IMR-90 (cell line): ENCODE results near the gene PTPN11. TPM values are rescaled to one million over a fixed set of nuclear protein-coding genes. Genes with fewer than 3 reads are reported as not detected.

ENCODE experiments used
- ATAC-seq: fragments of 200-7000 bp; cut with Tn5 transposase; 2 replicates; pipeline ENCODE4 v1.9.1; 2020; ENCODE audit warnings: low read depth, mild to moderate bottlenecking, moderate library complexity
- BruUV-seq: library from RNA; stranded (reverse); fragments of 400-500 nt; replicated peaks from 2 replicates; lab custom pipeline; 2021; lab: Mats Ljungman, UMichigan
- CTCF ChIA-PET: fragments of 300-600 bp; formaldehyde crosslinking; extraction: SDS; loops from one replicate; lab custom pipeline; 2021; ENCODE audit warnings: antibody characterized with exemption; lab: Yijun Ruan, JAX
- POLR2A ChIA-PET: fragments of 300-600 bp; sonication (Branson Sonifier 250); formaldehyde crosslinking; loops from one replicate; lab custom pipeline; 2022; ENCODE audit warnings: antibody characterized with exemption; ENCODE audit not compliant: unreplicated experiment; lab: Charles Lee
- DNase-seq: peaks from one replicate; pipeline ENCODE4 v3.0.0; 2013
- H2AFZ ChIP-seq: replicated peaks from 2 replicates; pipeline ENCODE3; 2013; ENCODE audit warnings: low read length, mild to moderate bottlenecking; ENCODE audit not compliant: poor library complexity
- H2AK5ac ChIP-seq: 2 replicates; pipeline ENCODE4 v1.6.1; 2013; ENCODE audit warnings: low read depth, low read length, inconsistent platforms
- H2AK9ac ChIP-seq: replicated peaks from 2 replicates; pipeline ENCODE3; 2013; ENCODE audit warnings: mild to moderate bottlenecking, low read depth, low read length, moderate library complexity; ENCODE audit not compliant: poor library complexity
- H2BK120ac ChIP-seq: 2 replicates; pipeline ENCODE4 v1.6.1; 2013; ENCODE audit warnings: low read depth, low read length, inconsistent platforms
- H2BK15ac ChIP-seq: 3 replicates; pipeline ENCODE4 v1.6.1; 2013; ENCODE audit warnings: low read depth, low read length, inconsistent platforms
- H2BK20ac ChIP-seq: 2 replicates; pipeline ENCODE4 v1.6.1; 2013; ENCODE audit warnings: low read depth, mild to moderate bottlenecking, inconsistent platforms, low read length, moderate library complexity
- H2BK5ac ChIP-seq: 2 replicates; pipeline ENCODE4 v1.6.1; 2013; ENCODE audit warnings: mild to moderate bottlenecking, low read depth, low read length, inconsistent platforms; ENCODE audit not compliant: poor library complexity, severe bottlenecking
- H3K14ac ChIP-seq: replicated peaks from 2 replicates; pipeline ENCODE4 v1.6.1; 2013; ENCODE audit warnings: low read depth, low read length, inconsistent platforms
- H3K18ac ChIP-seq: 2 replicates; pipeline ENCODE4 v1.6.1; 2013; ENCODE audit warnings: low read depth, low read length, control low read depth
- H3K23ac ChIP-seq: 2 replicates; pipeline ENCODE4 v1.6.1; 2013; ENCODE audit warnings: low read depth, low read length, inconsistent platforms
- H3K27ac ChIP-seq: 2 replicates; pipeline ENCODE4 v1.5.1; 2013; ENCODE audit warnings: mild to moderate bottlenecking, control low read depth, low read length; ENCODE audit not compliant: insufficient read depth
- H3K27me3 ChIP-seq: 2 replicates; pipeline ENCODE4 v1.6.1; 2013; ENCODE audit warnings: low read length; ENCODE audit not compliant: control insufficient read depth, insufficient read depth
- H3K36me3 ChIP-seq: 2 replicates; pipeline ENCODE4 v1.6.1; 2013; ENCODE audit warnings: low read length, mixed read lengths; ENCODE audit not compliant: control insufficient read depth, insufficient read depth
- H3K4ac ChIP-seq: 2 replicates; pipeline ENCODE4 v1.6.1; 2013; ENCODE audit warnings: low read depth, low read length, inconsistent platforms
- H3K4me1 ChIP-seq: 2 replicates; pipeline ENCODE4 v1.6.1; 2013; ENCODE audit warnings: low read length, mixed read lengths; ENCODE audit not compliant: control insufficient read depth, insufficient read depth
- H3K4me2 ChIP-seq: 2 replicates; pipeline ENCODE4 v1.6.1; 2013; ENCODE audit warnings: low read depth, mild to moderate bottlenecking, control low read depth, low read length, moderate library complexity
- H3K4me3 ChIP-seq: 2 replicates; pipeline ENCODE4 v1.5.1; 2013; ENCODE audit warnings: low read depth, mild to moderate bottlenecking, control low read depth, low read length, moderate library complexity; ENCODE audit not compliant: insufficient read depth
- H3K56ac ChIP-seq: 2 replicates; pipeline ENCODE4 v1.6.1; 2013; ENCODE audit warnings: low read length, inconsistent platforms; ENCODE audit not compliant: insufficient read depth; ENCODE audit errors: extremely low read depth
- H3K79me1 ChIP-seq, 2 experiments: 2 replicates each; pipeline ENCODE4 v1.6.1; 2013; ENCODE audit warnings: low read length in 2 of 2, inconsistent platforms in 1 of 2, low read depth in 1 of 2
- H3K9ac ChIP-seq: 2 replicates; pipeline ENCODE4 v1.6.1; 2013; ENCODE audit warnings: low read depth, low read length, control low read depth
- H3K9me1 ChIP-seq: 2 replicates; pipeline ENCODE4 v1.6.1; 2013; ENCODE audit warnings: low read length, inconsistent platforms; ENCODE audit not compliant: insufficient read depth
- H3K9me3 ChIP-seq: 2 replicates; pipeline ENCODE4 v1.6.1; 2013; ENCODE audit warnings: low read length; ENCODE audit not compliant: control insufficient read depth, insufficient read depth
- H4K20me1 ChIP-seq: 2 replicates; pipeline ENCODE4 v1.6.1; 2013; ENCODE audit warnings: low read length, inconsistent platforms; ENCODE audit not compliant: insufficient read depth
- H4K5ac ChIP-seq: 2 replicates; pipeline ENCODE4 v1.6.1; 2013; ENCODE audit warnings: mild to moderate bottlenecking, low read depth, low read length, control low read depth
- H4K8ac ChIP-seq, 2 experiments: 2 replicates each; pipeline ENCODE4 v1.6.1; 2013; ENCODE audit warnings: low read depth in 2 of 2, low read length in 2 of 2, control low read depth in 1 of 2, inconsistent platforms in 1 of 2
- H4K91ac ChIP-seq: 2 replicates; pipeline ENCODE4 v1.6.1; 2013; ENCODE audit warnings: low read depth, low read length, inconsistent platforms; ENCODE audit not compliant: insufficient read depth
- CEBPB ChIP-seq: IDR thresholded peaks from 2 replicates; pipeline ENCODE4 v1.6.1; 2012; ENCODE audit warnings: low read depth, low read length, improper control_type of control experiment
- CHD1 ChIP-seq: IDR thresholded peaks from 2 replicates; pipeline ENCODE4 v1.6.1; 2012; ENCODE audit warnings: low read depth, low read length, improper control_type of control experiment
- CTCF ChIP-seq: conservative IDR thresholded peaks from 2 replicates; pipeline ENCODE4 v1.5.1; 2012; ENCODE audit warnings: mild to moderate bottlenecking, low read depth, low read length, improper control_type of control experiment
- ELK1 ChIP-seq: fragments of 150-350 bp; IDR thresholded peaks from 2 replicates; pipeline ENCODE4 v1.6.1; 2016; ENCODE audit warnings: low read depth, mild to moderate bottlenecking, low read length, moderate library complexity, borderline replicate concordance
- FOS ChIP-seq: fragments of 150-350 bp; IDR thresholded peaks from 2 replicates; pipeline ENCODE4 v1.6.1; 2016; ENCODE audit warnings: low read depth, low read length
- MAFK ChIP-seq: IDR thresholded peaks from 2 replicates; pipeline ENCODE4 v1.6.1; 2012; ENCODE audit warnings: low read depth, low read length, improper control_type of control experiment
- MAZ ChIP-seq: IDR thresholded peaks from 2 replicates; pipeline ENCODE4 v1.6.1; 2012; ENCODE audit warnings: low read depth, mild to moderate bottlenecking, low read length, improper control_type of control experiment, moderate library complexity, borderline replicate concordance
- RFX5 ChIP-seq: IDR thresholded peaks from 2 replicates; pipeline ENCODE4 v1.8.0; 2012; ENCODE audit warnings: low read depth, mild to moderate bottlenecking, low read length, moderate library complexity
- SMC3 ChIP-seq: fragments of 150-350 bp; IDR thresholded peaks from 2 replicates; pipeline ENCODE4 v1.6.1; 2016; ENCODE audit warnings: low read depth, mild to moderate bottlenecking, antibody characterized with exemption, low read length, moderate library complexity
- WGBS, 2 experiments: methylation state at CpG; one replicate each; pipeline versions ENCODE4 v1.1.5 to v1.1.7; 2013; ENCODE audit warnings: missing lambda C conversion rate in 2 of 2; ENCODE audit not compliant: insufficient read length in 1 of 2; ENCODE audit errors: extremely low coverage in 2 of 2; 5-methylcytosine and 5-hydroxymethylcytosine counted together
- dilution Hi-C: fragments of 300-500 bp; cut with HindIII; formaldehyde crosslinking; loops from one replicate; pipeline ENCODE4 v1.14.3; 2018; ENCODE audit warnings: low sequenced_read_pairs; ENCODE audit not compliant: unreplicated experiment
- in situ Hi-C: fragments of 300-500 bp; cut with MboI; formaldehyde crosslinking; loops from 3 replicates; pipeline ENCODE4 v1.14.3; 2019; ENCODE audit warnings: low sequenced_read_pairs, inconsistent platforms, mixed read lengths
- intact Hi-C: fragments of 100-400 bp; cut with micrococcal nuclease; formaldehyde crosslinking; loops from 2 replicates; pipeline ENCODE4 v1.10.0; 2022
- polyA plus RNA-seq, 3 experiments: library from polyadenylated mRNA; depleted of rRNA; stranded (reverse); fragments of >200 nt; gene quantifications; 2 replicates each; pipeline ENCODE4 v1.2.3, GENCODE V29; 2012; ENCODE audit warnings: low replicate concordance in 1 of 3
- total RNA-seq: library from RNA; depleted of rRNA; stranded (reverse); fragments of >200 nt; gene quantifications from 2 replicates; pipeline ENCODE4 v1.2.3, GENCODE V29; 2012

The PTPN11 gene
- total and polyA plus RNA-seq, 2 of the 4 experiments (the other 2 are of a cell fraction): 52.9 to 135 TPM

DNA sequence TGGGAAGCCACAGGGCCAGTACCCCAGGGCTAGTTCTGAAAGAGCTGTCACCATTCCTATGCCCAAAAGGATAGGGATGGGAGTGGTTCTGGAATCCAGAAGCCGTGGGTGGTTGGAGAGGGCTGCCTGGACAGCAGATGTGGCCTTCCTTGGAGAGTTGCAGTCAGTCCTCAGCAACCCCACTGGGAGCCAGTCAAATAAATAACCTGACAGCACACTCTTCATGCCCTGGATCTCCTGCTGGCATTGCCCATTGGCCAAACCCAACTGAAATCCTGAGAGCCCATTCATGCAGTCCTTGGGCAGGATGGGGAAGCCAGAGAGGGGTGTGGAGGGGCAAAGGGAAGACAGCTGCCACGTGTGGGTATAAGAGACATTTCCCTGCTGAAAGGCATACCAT lies 128.2 kb downstream of the PTPN11 start:
- Histone ChIP-seq H4K91ac (no peak overlapping the region), H3K4me3 (no peak overlapping the region), H3K14ac (no peak overlapping the region), H3K18ac (no peak overlapping the region), H3K27ac (no peak overlapping the region), H3K9ac (no peak overlapping the region), H4K20me1 (no peaks in the 10 kb centered on the region), H2AK5ac (no peak overlapping the region), H3K36me3 (no peaks in the 10 kb centered on the region), H3K23ac (no peak overlapping the region), H3K27me3 (no peaks in the 10 kb centered on the region), H2BK5ac (no peak overlapping the region), H2AFZ (no peak overlapping the region), H2AK9ac (no peak overlapping the region), H3K56ac (no peak overlapping the region), H3K79me1 (no peaks in the 10 kb centered on the region), H3K4me1 (no peaks in the 10 kb centered on the region), H2BK120ac (no peak overlapping the region), H3K9me3 (no peaks in the 10 kb centered on the region), H4K8ac (no peak overlapping the region), H2BK15ac (no peak overlapping the region), H4K5ac (no peak overlapping the region), H3K4me2 (no peak overlapping the region), H2BK20ac (no peak overlapping the region), H3K9me1 (no peaks in the 10 kb centered on the region), H3K4ac (no peak overlapping the region)
- in situ Hi-C loops (no loop called here), dilution Hi-C loops (no loop called here), intact Hi-C loops (no loop called here)
- WGBS, 2 experiments: 17% methylated on average over 1 of the region's 2 CpGs; no CpG with 5 or more reads in 1 of the 2 experiments
- BruUV-seq: no TSS peak
- ATAC-seq (no peak), DNase-seq (no peak)
- no peak for TF ChIP-seq FOS
- TF ChIP-seq MAZ: no peak
- TF ChIP-seq MAFK: no peak
- no peak for TF ChIP-seq CTCF
- no peak for TF ChIP-seq RFX5
- no peak for TF ChIP-seq CEBPB
- TF ChIP-seq CHD1: no peak
- no peak for TF ChIP-seq ELK1
- no peak for TF ChIP-seq SMC3
- POLR2A ChIA-PET: interaction anchor here (0.6 kb wide), 1 partner anchor 9 kb away, joined by 8 read pairs; no protein-coding TSS in a partner anchor
- CTCF ChIA-PET: no interaction called here
